DOHH2 (cell line): Measurements from ENCODE around the gene DPYD.

Source experiments
- EZH2phosphoT487 ChIP-seq: fragments of 200-600 bp; sonication (generic); IDR thresholded peaks from 2 replicates; pipeline ENCODE4 v1.6.1; 2017; ENCODE audit warnings: borderline replicate concordance, mild to moderate bottlenecking, antibody characterized with exemption, low read length, moderate library complexity, mixed read lengths
- TF ChIP-seq, protein P1 (sequence below): fragments of 200-600 bp; sonication (generic); IDR thresholded peaks from one replicate; pipeline ENCODE4 v1.5.1; 2014; ENCODE audit warnings: antibody characterized with exemption, mild to moderate bottlenecking, low read depth, low read length; ENCODE audit not compliant: poor library complexity, severe bottlenecking

DNA sequence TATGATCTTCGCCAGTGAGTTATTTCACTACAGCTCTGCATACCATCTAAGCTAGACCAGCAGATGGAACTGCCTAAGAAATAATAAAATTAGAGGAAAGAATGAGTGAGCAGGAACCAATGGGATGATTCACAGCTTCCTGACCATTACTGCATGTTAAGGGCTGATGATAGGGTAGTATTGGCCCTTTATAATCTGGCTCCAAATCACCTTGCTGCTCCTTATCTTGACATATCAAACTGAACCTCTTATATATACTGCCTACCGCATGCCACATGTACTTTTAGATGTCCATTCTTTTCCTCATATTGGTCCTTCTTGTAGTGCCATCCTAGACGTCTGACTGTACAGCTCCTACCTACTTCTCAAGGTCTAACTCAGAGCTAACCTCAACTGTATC is 524.4 kb downstream of the DPYD start:
- TF ChIP-seq, protein P1, sequence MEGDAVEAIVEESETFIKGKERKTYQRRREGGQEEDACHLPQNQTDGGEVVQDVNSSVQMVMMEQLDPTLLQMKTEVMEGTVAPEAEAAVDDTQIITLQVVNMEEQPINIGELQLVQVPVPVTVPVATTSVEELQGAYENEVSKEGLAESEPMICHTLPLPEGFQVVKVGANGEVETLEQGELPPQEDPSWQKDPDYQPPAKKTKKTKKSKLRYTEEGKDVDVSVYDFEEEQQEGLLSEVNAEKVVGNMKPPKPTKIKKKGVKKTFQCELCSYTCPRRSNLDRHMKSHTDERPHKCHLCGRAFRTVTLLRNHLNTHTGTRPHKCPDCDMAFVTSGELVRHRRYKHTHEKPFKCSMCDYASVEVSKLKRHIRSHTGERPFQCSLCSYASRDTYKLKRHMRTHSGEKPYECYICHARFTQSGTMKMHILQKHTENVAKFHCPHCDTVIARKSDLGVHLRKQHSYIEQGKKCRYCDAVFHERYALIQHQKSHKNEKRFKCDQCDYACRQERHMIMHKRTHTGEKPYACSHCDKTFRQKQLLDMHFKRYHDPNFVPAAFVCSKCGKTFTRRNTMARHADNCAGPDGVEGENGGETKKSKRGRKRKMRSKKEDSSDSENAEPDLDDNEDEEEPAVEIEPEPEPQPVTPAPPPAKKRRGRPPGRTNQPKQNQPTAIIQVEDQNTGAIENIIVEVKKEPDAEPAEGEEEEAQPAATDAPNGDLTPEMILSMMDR = no peak
- no peak for TF ChIP-seq EZH2phosphoT487
